IPS-20b (cell line): ENCODE measurements around the gene COMMD9.

ENCODE experiments used
- H3K27ac ChIP-seq: one replicate; pipeline ENCODE4 v1.5.1; 2013; ENCODE audit warnings: low read length
- H3K27me3 ChIP-seq: 2 replicates; pipeline ENCODE4 v1.6.1; 2013; ENCODE audit warnings: mild to moderate bottlenecking, low read length, inconsistent platforms; ENCODE audit not compliant: insufficient read depth
- H3K36me3 ChIP-seq: 2 replicates; pipeline ENCODE4 v1.6.1; 2013; ENCODE audit warnings: low read depth, mild to moderate bottlenecking, inconsistent platforms, low read length, moderate library complexity; ENCODE audit not compliant: insufficient read depth
- H3K4me1 ChIP-seq: 2 replicates; pipeline ENCODE4 v1.6.1; 2013; ENCODE audit warnings: mild to moderate bottlenecking, control low read depth, inconsistent platforms, low read length, moderate library complexity; ENCODE audit not compliant: insufficient read depth
- H3K4me3 ChIP-seq: 2 replicates; pipeline ENCODE4 v1.5.1; 2013; ENCODE audit warnings: mild to moderate bottlenecking, low read length, inconsistent platforms
- H3K9ac ChIP-seq: 2 replicates; pipeline ENCODE4 v1.6.1; 2013; ENCODE audit warnings: low read depth, mild to moderate bottlenecking, inconsistent platforms, low read length, moderate library complexity
- H3K9me3 ChIP-seq: 2 replicates; pipeline ENCODE4 v1.6.1; 2013; ENCODE audit warnings: mild to moderate bottlenecking, low read depth, low read length, inconsistent platforms; ENCODE audit not compliant: insufficient read depth

Gene COMMD9

DNA sequence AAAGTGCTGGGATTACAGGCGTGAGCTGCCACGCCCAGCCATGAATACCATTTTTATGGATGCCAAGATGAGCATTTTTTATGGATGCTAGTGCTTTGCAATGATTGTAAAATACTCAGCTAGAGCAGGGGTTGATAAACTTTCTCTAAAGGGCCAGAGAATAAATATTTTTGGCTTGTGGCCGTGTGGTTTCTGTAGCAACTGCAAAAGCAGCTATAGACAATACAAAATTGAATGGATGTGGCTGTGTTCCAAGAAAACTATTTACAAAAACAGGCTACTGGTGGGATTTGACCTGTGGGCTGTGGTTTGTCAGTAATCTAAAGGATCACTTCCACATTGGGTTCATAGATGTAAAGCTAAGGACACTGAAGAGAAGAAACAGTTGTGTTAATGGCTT lies 56.0 kb downstream of the COMMD9 start:
- Histone ChIP-seq H3K4me1 (no peaks in the 10 kb centered on the region), H3K4me3 (no peak overlapping the region), H3K9ac (no peak overlapping the region), H3K36me3 (peaks cover 10% of the 10 kb centered on the region; the same call in 1 of the 2 replicates), H3K9me3 (no peaks in the 10 kb centered on the region), H3K27me3 (no peaks in the 10 kb centered on the region), H3K27ac (no peak overlapping the region)

DNA sequence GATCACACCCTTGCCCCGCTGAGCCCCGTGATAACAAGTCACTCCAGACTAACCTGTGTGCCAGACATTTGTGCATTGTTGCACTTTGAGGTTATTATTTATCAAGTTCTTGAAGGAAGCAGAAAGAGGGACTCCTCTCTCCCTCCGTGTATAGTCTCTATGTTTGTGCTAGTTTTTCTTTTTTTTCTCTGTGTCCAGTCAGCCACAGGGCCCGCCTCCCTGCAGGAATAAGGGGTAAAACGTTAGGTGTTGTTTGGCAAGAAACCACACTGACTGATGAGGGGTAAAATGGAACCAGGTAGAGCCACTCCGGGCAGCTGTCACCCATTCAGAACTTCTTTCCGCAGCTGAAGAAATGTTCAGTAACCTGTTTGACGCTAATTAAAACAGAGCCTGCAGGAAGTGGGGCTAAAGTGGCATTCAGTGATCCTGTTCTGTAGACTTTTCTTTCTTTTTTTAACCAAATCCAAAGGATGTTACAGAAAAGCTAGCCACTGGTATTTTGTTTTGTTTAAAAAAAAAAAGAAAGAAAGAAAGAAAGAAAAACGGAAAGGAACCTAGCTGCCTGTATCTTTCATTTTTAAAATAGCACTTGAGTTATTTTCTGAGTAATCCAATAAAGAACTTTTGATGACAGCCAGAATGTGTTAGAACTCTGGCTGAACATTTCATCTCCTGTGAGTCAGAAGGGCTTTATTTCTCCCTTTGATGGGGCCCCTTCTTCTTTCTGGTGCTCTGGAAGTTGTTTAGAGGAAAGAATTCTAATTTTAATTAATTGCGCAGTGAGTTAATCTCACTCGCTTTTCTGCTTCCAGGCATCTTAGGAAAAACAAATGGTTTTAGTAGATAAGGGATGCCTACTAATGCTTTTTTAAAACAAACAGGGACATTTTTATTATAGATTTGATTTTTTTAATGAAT lies 58.2 kb downstream of the COMMD9 start:
- H3K4me3 ChIP-seq = no peak overlapping the region
- H3K36me3 ChIP-seq = peaks cover 10% of the 10 kb centered on the region; the same call in 1 of the 2 replicates
- no peak overlapping the region for H3K27ac ChIP-seq

DNA sequence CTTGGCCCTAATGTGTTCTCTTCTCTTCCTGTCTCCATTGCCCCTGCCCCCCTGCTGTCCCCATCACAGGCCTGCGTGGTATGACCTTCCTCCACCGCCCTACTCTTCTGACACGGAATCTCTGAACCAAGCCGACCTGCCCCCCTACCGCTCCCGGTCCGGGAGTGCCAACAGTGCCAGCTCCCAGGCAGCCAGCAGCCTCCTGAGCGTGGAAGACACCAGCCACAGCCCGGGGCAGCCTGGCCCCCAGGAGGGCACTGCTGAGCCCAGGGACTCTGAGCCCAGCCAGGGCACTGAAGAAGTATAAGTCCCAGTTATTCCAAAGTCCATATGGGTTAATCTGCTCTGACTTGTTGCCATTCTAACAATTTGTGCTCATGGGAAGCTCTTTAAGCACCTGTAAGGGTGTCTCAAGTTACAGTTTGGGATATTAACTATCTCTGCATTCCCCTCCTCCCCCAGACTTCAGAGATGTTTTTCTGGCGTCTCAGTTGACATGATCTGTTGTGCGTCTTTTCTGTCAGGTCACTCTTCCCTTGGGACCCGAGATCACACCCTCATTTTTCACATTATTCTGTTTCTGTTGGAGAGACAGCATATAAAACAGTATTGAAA lies 60.0 kb downstream of the COMMD9 start:
- Histone ChIP-seq H3K27ac (no peak overlapping the region), H3K27me3 (no peaks in the 10 kb centered on the region), H3K4me1 (no peaks in the 10 kb centered on the region), H3K4me3 (no peak overlapping the region), H3K9ac (no peak overlapping the region), H3K9me3 (no peaks in the 10 kb centered on the region), H3K36me3 (peaks cover 10% of the 10 kb centered on the region; the same call in 1 of the 2 replicates)

More for the DNA sequence above, 58.2 kb downstream of the COMMD9 start:
- no peaks in the 10 kb centered on the region for H3K9me3 ChIP-seq
- no peaks in the 10 kb centered on the region for H3K27me3 ChIP-seq
- no peak overlapping the region for H3K9ac ChIP-seq
- H3K4me1 ChIP-seq = no peaks in the 10 kb centered on the region

DNA sequence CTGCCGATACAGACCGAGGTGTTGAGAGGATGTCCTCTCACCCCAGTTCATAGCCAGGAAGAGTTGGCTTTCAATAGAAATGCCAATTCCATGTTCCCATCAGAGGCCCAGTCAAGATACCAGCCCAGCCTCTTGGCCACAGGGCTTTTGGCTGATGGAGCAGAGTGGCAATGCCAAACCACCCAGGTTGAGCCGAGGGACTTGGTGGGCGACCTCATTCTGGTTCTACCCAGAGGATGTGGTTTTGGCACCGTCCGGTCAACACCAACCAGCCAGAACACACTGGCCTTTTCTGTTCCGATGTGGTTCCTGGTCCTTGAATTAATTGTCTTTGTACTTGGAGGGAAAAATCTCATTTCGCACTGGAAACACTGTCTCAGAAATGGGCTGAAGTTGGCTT lies 60.5 kb downstream of the COMMD9 start:
- Histone ChIP-seq H3K4me1 (no peaks in the 10 kb centered on the region), H3K4me3 (no peak overlapping the region), H3K9ac (no peak overlapping the region), H3K36me3 (peaks cover 10% of the 10 kb centered on the region; the same call in 1 of the 2 replicates), H3K9me3 (no peaks in the 10 kb centered on the region), H3K27me3 (no peaks in the 10 kb centered on the region), H3K27ac (no peak overlapping the region)

DNA sequence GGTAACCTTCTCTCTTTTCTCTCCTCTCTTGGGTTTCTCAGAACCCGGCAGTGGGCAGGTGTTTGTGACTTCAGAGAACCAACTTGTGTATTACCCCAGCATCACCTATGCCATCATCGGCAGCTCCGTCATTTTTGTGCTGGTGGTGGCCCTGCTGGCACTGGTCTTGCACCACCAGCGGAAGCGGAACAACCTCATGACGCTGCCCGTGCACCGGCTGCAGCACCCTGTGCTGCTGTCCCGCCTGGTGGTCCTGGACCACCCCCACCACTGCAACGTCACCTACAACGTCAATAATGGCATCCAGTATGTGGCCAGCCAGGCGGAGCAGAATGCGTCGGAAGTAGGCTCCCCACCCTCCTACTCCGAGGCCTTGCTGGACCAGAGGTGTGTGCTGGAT lies 62.2 kb downstream of the COMMD9 start:
- Histone ChIP-seq H3K4me1 (no peaks in the 10 kb centered on the region), H3K36me3 (peaks cover 7% of the 10 kb centered on the region; the same call in 1 of the 2 replicates), H3K9me3 (no peaks in the 10 kb centered on the region), H3K27me3 (no peaks in the 10 kb centered on the region), H3K9ac (no peak overlapping the region), H3K27ac (no peak overlapping the region), H3K4me3 (no peak overlapping the region)

DNA sequence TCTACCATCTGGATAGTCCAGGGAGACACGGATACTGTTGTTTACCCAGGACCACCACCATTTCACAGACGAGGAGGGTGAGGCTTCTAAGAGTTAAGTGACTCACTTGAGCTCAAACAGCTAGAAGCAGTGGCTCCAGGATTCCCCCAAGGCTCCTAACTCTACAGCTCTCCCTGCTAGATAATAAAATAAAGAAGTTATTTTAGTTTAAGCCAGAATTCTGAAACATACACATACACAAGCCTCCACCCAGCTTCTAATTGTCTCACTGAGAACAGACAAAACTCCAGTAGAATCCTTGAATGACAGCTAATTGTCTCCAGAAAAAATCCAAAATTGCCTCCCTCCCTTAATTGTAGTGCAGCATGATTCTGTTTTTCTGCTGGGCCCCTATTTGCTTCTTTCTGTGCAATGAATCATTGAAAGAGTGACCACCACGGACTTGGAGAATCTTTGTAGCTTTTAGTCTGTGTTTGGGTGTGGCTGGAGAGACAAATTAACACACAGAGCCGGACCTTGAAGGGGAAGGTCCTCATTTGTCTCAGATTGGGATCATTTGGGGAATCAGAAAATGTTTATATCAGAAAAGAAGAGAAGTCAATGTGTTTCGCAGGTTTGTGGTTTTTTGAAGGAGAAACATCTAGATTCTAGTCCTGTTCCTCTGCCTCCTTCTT lies 64.9 kb downstream of the COMMD9 start:
- peaks cover 7% of the 10 kb centered on the region for H3K9me3 ChIP-seq
- H3K27me3 ChIP-seq = no peaks in the 10 kb centered on the region
- H3K36me3 ChIP-seq = peaks cover 2% of the 10 kb centered on the region; the same call in 1 of the 2 replicates
- H3K4me1 ChIP-seq = no peaks in the 10 kb centered on the region
- H3K27ac ChIP-seq = no peak overlapping the region
- H3K9ac ChIP-seq = no peak overlapping the region
- H3K4me3 ChIP-seq = no peak overlapping the region

DNA sequence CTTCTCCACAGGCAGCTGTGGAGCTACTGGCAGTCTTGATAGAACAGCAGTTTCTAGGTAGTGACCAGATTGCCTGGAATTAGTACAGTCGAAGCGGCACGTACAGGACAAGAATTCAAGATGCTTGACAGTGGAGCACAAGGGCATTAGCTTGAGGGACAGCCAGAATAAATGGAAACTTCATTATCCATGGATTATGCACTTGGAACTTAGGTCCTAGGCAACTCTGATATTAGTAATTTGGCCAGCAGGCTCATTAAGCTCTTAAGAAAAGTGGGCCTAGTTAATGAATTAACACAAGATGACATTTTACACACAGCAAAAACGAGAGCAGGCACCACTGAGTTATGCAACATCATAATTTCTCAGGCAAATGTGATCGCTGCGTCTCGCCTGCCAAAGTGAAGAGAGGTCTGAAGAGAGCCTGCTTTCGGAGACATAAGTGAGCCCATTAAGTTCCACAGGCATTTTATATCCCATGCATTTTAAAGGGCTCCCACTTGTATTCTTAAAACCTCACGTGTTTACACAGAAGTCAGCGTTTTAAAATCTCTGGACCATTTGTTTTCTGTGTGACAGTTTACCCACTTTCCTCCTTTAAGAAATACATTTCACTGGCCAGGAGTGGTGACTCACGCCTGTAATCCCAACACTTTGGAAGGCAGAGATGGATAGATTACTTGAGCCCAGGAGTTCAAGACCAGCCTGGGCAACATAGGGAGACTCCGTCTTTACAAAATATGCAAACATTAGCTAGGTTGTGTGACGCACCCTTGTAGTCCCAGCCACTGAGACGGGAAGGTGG lies 66.2 kb downstream of the COMMD9 start:
- H3K9ac ChIP-seq = no peak overlapping the region; the same call in 1 of the 2 replicates
- no peaks in the 10 kb centered on the region for H3K4me1 ChIP-seq
- no peaks in the 10 kb centered on the region for H3K36me3 ChIP-seq
- no peak overlapping the region for H3K27ac ChIP-seq
- no peak overlapping the region for H3K4me3 ChIP-seq
- H3K27me3 ChIP-seq = no peaks in the 10 kb centered on the region
- H3K9me3 ChIP-seq = peaks cover 7% of the 10 kb centered on the region
